Measurements from ENCODE around the gene SEMA4D.
"Not testable (repeated sequence)": the region's sequence is repeated elsewhere in the genome, so short reads cannot be mapped to it uniquely, and the experiment has no call there.

The SEMA4D gene

GRCh38 chr9:89376286-89376685, 121.6 kb downstream of the SEMA4D start:
- no peaks in the 10 kb centered on the region for H3K4me1 ChIP-seq (ENCODE audit: insufficient read depth, low read length)
- H3K9me3 ChIP-seq (ENCODE audit: low read length), result peaks cover 3% of the 10 kb centered on the region
- H3K4me3 ChIP-seq (ENCODE audit: low read length), result no peak overlapping the region
- H3K36me3 ChIP-seq (ENCODE audit: insufficient read depth, low read length), result peaks cover 3% of the 10 kb centered on the region
- H3K27me3 ChIP-seq (ENCODE audit: insufficient read depth, low read length), result no peaks in the 10 kb centered on the region
- no peak overlapping the region for H2AFZ ChIP-seq (ENCODE audit: low read depth, low read length)

GRCh38 chr9:89375191-89375760, 122.6 kb downstream of the SEMA4D start:
- no peak overlapping the region for H2AFZ ChIP-seq (ENCODE audit: low read depth, low read length)
- H3K4me3 ChIP-seq (ENCODE audit: low read length), result no peak overlapping the region
- H3K4me1 ChIP-seq (ENCODE audit: insufficient read depth, low read length), result no peaks in the 10 kb centered on the region
- peaks cover 3% of the 10 kb centered on the region for H3K36me3 ChIP-seq (ENCODE audit: insufficient read depth, low read length)
- no peaks in the 10 kb centered on the region for H3K27me3 ChIP-seq (ENCODE audit: insufficient read depth, low read length)
- peaks cover 3% of the 10 kb centered on the region for H3K9me3 ChIP-seq (ENCODE audit: low read length)

- Histone ChIP-seq H3K36me3 (ENCODE audit: insufficient read depth, low read length) (peaks cover 1% of the 10 kb centered on the region), H2AFZ (ENCODE audit: low read depth, low read length) (no peak overlapping the region), H3K4me1 (ENCODE audit: insufficient read depth, low read length) (peaks cover 3% of the 10 kb centered on the region), H3K27me3 (ENCODE audit: insufficient read depth, low read length) (no peaks in the 10 kb centered on the region), H3K4me3 (ENCODE audit: low read length) (no peak overlapping the region), H3K9me3 (ENCODE audit: low read length) (peaks cover 3% of the 10 kb centered on the region)
Observed at GRCh38 chr9:89374176-89374575, 123.7 kb downstream of the SEMA4D start.

- Histone ChIP-seq H2AFZ (ENCODE audit: low read depth, low read length) (no peak overlapping the region), H3K4me1 (ENCODE audit: insufficient read depth, low read length) (peaks cover 9% of the 10 kb centered on the region), H3K27me3 (ENCODE audit: insufficient read depth, low read length) (no peaks in the 10 kb centered on the region), H3K4me3 (ENCODE audit: low read length) (no peak overlapping the region), H3K36me3 (ENCODE audit: insufficient read depth, low read length) (no peaks in the 10 kb centered on the region), H3K9me3 (ENCODE audit: low read length) (no peaks in the 10 kb centered on the region)
Observed at GRCh38 chr9:89372979-89373378, 124.9 kb downstream of the SEMA4D start.

- no peaks in the 10 kb centered on the region for H3K36me3 ChIP-seq (ENCODE audit: insufficient read depth, low read length)
- H3K27me3 ChIP-seq (ENCODE audit: insufficient read depth, low read length), result no peaks in the 10 kb centered on the region
- H2AFZ ChIP-seq (ENCODE audit: low read depth, low read length), result no peak overlapping the region
- H3K4me3 ChIP-seq (ENCODE audit: low read length), result no peak overlapping the region
- no peaks in the 10 kb centered on the region for H3K9me3 ChIP-seq (ENCODE audit: low read length)
- H3K4me1 ChIP-seq (ENCODE audit: insufficient read depth, low read length), result peaks cover 9% of the 10 kb centered on the region
Observed at GRCh38 chr9:89372230-89372816, 125.6 kb downstream of the SEMA4D start.

GRCh38 chr9:89371791-89372190, 126.1 kb downstream of the SEMA4D start:
- H3K9me3 ChIP-seq (ENCODE audit: low read length); H3K4me3 ChIP-seq (ENCODE audit: low read length); H3K4me1 ChIP-seq (ENCODE audit: insufficient read depth, low read length); H3K27me3 ChIP-seq (ENCODE audit: insufficient read depth, low read length); H3K36me3 ChIP-seq (ENCODE audit: insufficient read depth, low read length); H2AFZ ChIP-seq (ENCODE audit: low read depth, low read length): not testable (repeated sequence)

- Histone ChIP-seq H3K27me3 (ENCODE audit: insufficient read depth, low read length) (no peaks in the 10 kb centered on the region), H2AFZ (ENCODE audit: low read depth, low read length) (no peak overlapping the region)
Observed at GRCh38 chr9:89370593-89370992, 127.3 kb downstream of the SEMA4D start.

GRCh38 chr9:89368978-89369377, 128.9 kb downstream of the SEMA4D start:
- no peak overlapping the region for H3K4me3 ChIP-seq (ENCODE audit: low read length)
- no peaks in the 10 kb centered on the region for H3K36me3 ChIP-seq (ENCODE audit: insufficient read depth, low read length)
- no peaks in the 10 kb centered on the region for H3K27me3 ChIP-seq (ENCODE audit: insufficient read depth, low read length)
- H3K9me3 ChIP-seq (ENCODE audit: low read length), result no peaks in the 10 kb centered on the region
- H3K4me1 ChIP-seq (ENCODE audit: insufficient read depth, low read length), result peaks cover 9% of the 10 kb centered on the region
- no peak overlapping the region for H2AFZ ChIP-seq (ENCODE audit: low read depth, low read length)

More at GRCh38 chr9:89370593-89370992, 127.3 kb downstream of the SEMA4D start:
- H3K4me3 ChIP-seq (ENCODE audit: low read length), result no peak overlapping the region
- no peaks in the 10 kb centered on the region for H3K36me3 ChIP-seq (ENCODE audit: insufficient read depth, low read length)
- no peaks in the 10 kb centered on the region for H3K9me3 ChIP-seq (ENCODE audit: low read length)
- peaks cover 9% of the 10 kb centered on the region for H3K4me1 ChIP-seq (ENCODE audit: insufficient read depth, low read length)

- H3K27me3 ChIP-seq (ENCODE audit: insufficient read depth, low read length), result no peaks in the 10 kb centered on the region
- H3K4me3 ChIP-seq (ENCODE audit: low read length), result no peak overlapping the region
Observed at GRCh38 chr9:89368550-89368949, 129.4 kb downstream of the SEMA4D start.

GRCh38 chr9:89367726-89368437, 130.0 kb downstream of the SEMA4D start:
- H3K4me3 ChIP-seq (ENCODE audit: low read length), result no peak overlapping the region
- peaks cover 9% of the 10 kb centered on the region for H3K4me1 ChIP-seq (ENCODE audit: insufficient read depth, low read length)
- H3K27me3 ChIP-seq (ENCODE audit: insufficient read depth, low read length), result no peaks in the 10 kb centered on the region
- H2AFZ ChIP-seq (ENCODE audit: low read depth, low read length), result no peak overlapping the region
- no peaks in the 10 kb centered on the region for H3K36me3 ChIP-seq (ENCODE audit: insufficient read depth, low read length)
- no peaks in the 10 kb centered on the region for H3K9me3 ChIP-seq (ENCODE audit: low read length)

More at GRCh38 chr9:89368550-89368949, 129.4 kb downstream of the SEMA4D start:
- peaks cover 9% of the 10 kb centered on the region for H3K4me1 ChIP-seq (ENCODE audit: insufficient read depth, low read length)
- H2AFZ ChIP-seq (ENCODE audit: low read depth, low read length), result no peak overlapping the region
- H3K36me3 ChIP-seq (ENCODE audit: insufficient read depth, low read length), result no peaks in the 10 kb centered on the region
- no peaks in the 10 kb centered on the region for H3K9me3 ChIP-seq (ENCODE audit: low read length)

- no peaks in the 10 kb centered on the region for H3K9me3 ChIP-seq (ENCODE audit: low read length)
- no peak overlapping the region for H3K4me3 ChIP-seq (ENCODE audit: low read length)
- peaks cover 9% of the 10 kb centered on the region for H3K4me1 ChIP-seq (ENCODE audit: insufficient read depth, low read length)
- no peak overlapping the region for H2AFZ ChIP-seq (ENCODE audit: low read depth, low read length)
- peaks cover 4% of the 10 kb centered on the region for H3K36me3 ChIP-seq (ENCODE audit: insufficient read depth, low read length)
- no peaks in the 10 kb centered on the region for H3K27me3 ChIP-seq (ENCODE audit: insufficient read depth, low read length)
Observed at GRCh38 chr9:89367281-89367680, 130.6 kb downstream of the SEMA4D start.

- H3K27me3 ChIP-seq (ENCODE audit: insufficient read depth, low read length), result no peaks in the 10 kb centered on the region
- no peaks in the 10 kb centered on the region for H3K9me3 ChIP-seq (ENCODE audit: low read length)
- H3K4me3 ChIP-seq (ENCODE audit: low read length), result no peak overlapping the region
- H2AFZ ChIP-seq (ENCODE audit: low read depth, low read length), result no peak overlapping the region
- H3K4me1 ChIP-seq (ENCODE audit: insufficient read depth, low read length), result peaks cover 9% of the 10 kb centered on the region
- peaks cover 10% of the 10 kb centered on the region for H3K36me3 ChIP-seq (ENCODE audit: insufficient read depth, low read length)
Observed at GRCh38 chr9:89366711-89367110, 131.2 kb downstream of the SEMA4D start.

GRCh38 chr9:89365532-89365912, 132.4 kb downstream of the SEMA4D start:
- Histone ChIP-seq H3K27me3 (ENCODE audit: insufficient read depth, low read length) (no peaks in the 10 kb centered on the region), H3K4me1 (ENCODE audit: insufficient read depth, low read length) (peaks cover 9% of the 10 kb centered on the region), H2AFZ (ENCODE audit: low read depth, low read length) (no peak overlapping the region), H3K36me3 (ENCODE audit: insufficient read depth, low read length) (peaks cover 21% of the 10 kb centered on the region), H3K4me3 (ENCODE audit: low read length) (no peak overlapping the region), H3K9me3 (ENCODE audit: low read length) (no peaks in the 10 kb centered on the region)
